Mesothelial cell of epicardium (in vitro differentiated cells): ENCODE results near the gene IFT122. TPM values are rescaled to one million over a fixed set of nuclear protein-coding genes. Genes with fewer than 3 reads are reported as not detected.

Experiments used
- DNase-seq, 2 experiments: peaks; one replicate each; pipeline ENCODE4 v3.0.0; 2021; ENCODE audit warnings: low spot score in 2 of 2; ENCODE audit not compliant: unreplicated experiment in 2 of 2
- H3K27ac Mint-ChIP-seq: 2 replicates; pipeline ENCODE4 v1.8.0; 2021; ENCODE audit warnings: mixed read lengths
- H3K27me3 Mint-ChIP-seq: 2 replicates; pipeline ENCODE4 v1.8.0; 2021; ENCODE audit warnings: low read depth, mixed read lengths
- H3K36me3 Mint-ChIP-seq: 2 replicates; pipeline ENCODE4 v1.8.0; 2021; ENCODE audit warnings: mixed read lengths
- H3K4me1 Mint-ChIP-seq: 2 replicates; pipeline ENCODE4 v1.8.0; 2021; ENCODE audit warnings: mixed read lengths
- H3K4me3 Mint-ChIP-seq: 2 replicates; pipeline ENCODE4 v1.8.0; 2021; ENCODE audit warnings: mild to moderate bottlenecking, moderate library complexity, mixed read lengths
- H3K9me3 Mint-ChIP-seq: 2 replicates; pipeline ENCODE4 v1.8.0; 2021; ENCODE audit warnings: mixed read lengths
- CTCF ChIP-seq: fragments of 200-600 bp; sonication (generic); IDR thresholded peaks from one replicate; pipeline ENCODE4 v1.5.0; 2021; ENCODE audit warnings: antibody characterized with exemption; ENCODE audit not compliant: unreplicated experiment
- total RNA-seq: library from RNA; stranded (reverse); gene quantifications from 3 replicates; pipeline ENCODE4 v1.2.1, GENCODE V29; 2021

Gene IFT122
- total RNA-seq, 1 donor from 2014 or later, result 48.0 TPM

DNA sequence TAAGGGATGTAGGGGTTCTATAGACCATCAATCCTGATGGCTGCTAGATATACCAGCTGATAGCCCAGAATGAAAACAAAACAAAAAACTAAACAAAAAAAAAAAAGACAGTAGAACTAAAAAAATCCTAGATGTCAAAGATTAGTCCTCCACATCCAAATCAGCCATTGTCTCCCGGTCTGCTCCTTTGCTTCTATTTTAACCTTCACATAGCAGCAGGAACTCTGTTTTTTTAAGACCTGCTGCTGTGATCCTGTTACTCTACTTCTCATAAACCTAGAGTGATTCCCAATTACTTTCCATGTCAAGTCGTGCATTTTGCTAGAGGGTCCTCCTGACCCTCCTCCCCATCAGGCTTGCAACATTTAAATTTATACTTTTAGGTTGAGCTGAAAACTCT is 2.5 kb downstream of the IFT122 start:
- Mint-ChIP-seq H3K9me3 (no peaks in the 10 kb centered on the region), H3K4me1 (peaks cover 62% of the 10 kb centered on the region), H3K27me3 (no peaks in the 10 kb centered on the region), H3K36me3 (no peaks in the 10 kb centered on the region), H3K27ac (no peak overlapping the region), H3K4me3 (no peak overlapping the region)
- TF ChIP-seq CTCF, result no peak
- DNase-seq, result no peak

DNA sequence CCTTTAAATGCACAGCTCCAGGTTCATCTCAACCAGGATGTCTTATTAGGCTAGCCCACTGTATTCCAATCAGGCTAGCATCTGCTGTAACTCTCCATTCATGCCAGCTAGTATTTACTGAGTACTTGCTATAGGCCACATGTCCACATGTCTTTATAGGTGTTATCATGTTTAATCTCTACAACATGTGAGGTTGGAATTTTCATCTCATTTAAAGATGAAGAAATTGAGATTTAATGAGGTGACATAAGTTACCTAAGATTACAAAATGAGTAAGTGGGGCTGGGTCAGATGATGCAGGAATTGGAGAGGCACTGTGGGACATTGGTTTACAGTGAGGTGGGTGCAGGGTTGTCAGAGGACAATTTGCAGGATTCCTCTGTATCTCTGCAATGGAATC is 2.9 kb downstream of the IFT122 start:
- no peaks in the 10 kb centered on the region for H3K9me3 Mint-ChIP-seq
- no peak for TF ChIP-seq CTCF
- no peak overlapping the region for H3K27ac Mint-ChIP-seq
- no peaks in the 10 kb centered on the region for H3K27me3 Mint-ChIP-seq
- no peak overlapping the region for H3K4me3 Mint-ChIP-seq
- DNase-seq, result no peak
- H3K36me3 Mint-ChIP-seq, result no peaks in the 10 kb centered on the region
- H3K4me1 Mint-ChIP-seq, result peaks cover 61% of the 10 kb centered on the region

DNA sequence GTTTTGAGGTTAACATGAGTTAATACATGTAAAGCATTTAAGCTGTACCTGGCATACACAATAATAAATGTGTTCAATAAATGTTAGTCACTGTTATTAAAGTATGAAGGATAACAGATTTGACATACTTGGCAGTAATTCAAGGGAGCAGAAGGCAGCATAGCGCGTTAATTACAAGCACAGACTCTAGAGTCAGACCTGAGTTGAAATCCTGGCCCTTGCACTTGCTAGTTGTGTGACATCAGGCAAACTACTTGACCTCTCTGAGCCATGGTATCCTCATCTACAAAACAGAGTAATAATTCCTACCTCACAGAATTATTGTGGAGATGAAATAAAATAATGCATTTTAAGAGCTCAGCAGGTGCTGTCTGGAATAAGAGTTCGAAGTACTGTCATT is 5.4 kb downstream of the IFT122 start:
- Mint-ChIP-seq H3K27me3 (no peaks in the 10 kb centered on the region), H3K9me3 (no peaks in the 10 kb centered on the region), H3K4me1 (peaks cover 63% of the 10 kb centered on the region), H3K36me3 (no peaks in the 10 kb centered on the region), H3K4me3 (no peak overlapping the region), H3K27ac (peak overlapping the region; percentile 43)
- no peak for DNase-seq
- no peak for TF ChIP-seq CTCF

GRCh38 chr3:129446926-129447325 is 6.9 kb downstream of the IFT122 start:
- Mint-ChIP-seq H3K4me3 (no peak overlapping the region), H3K4me1 (peaks cover 50% of the 10 kb centered on the region), H3K27me3 (no peaks in the 10 kb centered on the region), H3K27ac (peak overlapping the region; percentile 47), H3K9me3 (no peaks in the 10 kb centered on the region), H3K36me3 (peaks cover under 1% of the 10 kb centered on the region)
- TF ChIP-seq CTCF, result no peak
- DNase-seq, result no peak

GRCh38 chr3:129448186-129448895 is 8.3 kb downstream of the IFT122 start:
- TF ChIP-seq CTCF, result no peak
- Mint-ChIP-seq H3K27me3 (no peaks in the 10 kb centered on the region), H3K36me3 (peaks cover 14% of the 10 kb centered on the region), H3K4me3 (no peak overlapping the region), H3K4me1 (peaks cover 39% of the 10 kb centered on the region), H3K9me3 (no peaks in the 10 kb centered on the region), H3K27ac (peak overlapping the region; percentile 26)
- DNase-seq, result no peak
